ENCODE data around the gene P4HA2. TPM values are rescaled to one million over a fixed set of nuclear protein-coding genes. Genes with fewer than 3 reads are reported as not detected.

P4HA2 gene
- total RNA-seq, 1 donor from 2014 or later, result 44.9 TPM

- H3K4me3 Mint-ChIP-seq (ENCODE audit: low read depth), result no peak overlapping the region
- no peaks in the 10 kb centered on the region for H3K27me3 Mint-ChIP-seq (ENCODE audit: low read depth)
- DNase-seq (ENCODE audit: low spot score), result no peak
- intact Hi-C loops (cut with micrococcal nuclease), result loop anchor here (2.0 kb wide), 1 partner anchor 19 kb away; the partner anchor contains the start of gene P4HA2
- no peak overlapping the region for H3K27ac Mint-ChIP-seq
- peaks cover 49% of the 10 kb centered on the region for H3K36me3 Mint-ChIP-seq (ENCODE audit: low read depth)
- H3K4me1 Mint-ChIP-seq (ENCODE audit: low read depth), result peaks cover 3% of the 10 kb centered on the region
- no peaks in the 10 kb centered on the region for H3K9me3 Mint-ChIP-seq
These were observed 19.9 kb downstream of the P4HA2 start for GRCh38 chr5:132207778-132208177.

DNA sequence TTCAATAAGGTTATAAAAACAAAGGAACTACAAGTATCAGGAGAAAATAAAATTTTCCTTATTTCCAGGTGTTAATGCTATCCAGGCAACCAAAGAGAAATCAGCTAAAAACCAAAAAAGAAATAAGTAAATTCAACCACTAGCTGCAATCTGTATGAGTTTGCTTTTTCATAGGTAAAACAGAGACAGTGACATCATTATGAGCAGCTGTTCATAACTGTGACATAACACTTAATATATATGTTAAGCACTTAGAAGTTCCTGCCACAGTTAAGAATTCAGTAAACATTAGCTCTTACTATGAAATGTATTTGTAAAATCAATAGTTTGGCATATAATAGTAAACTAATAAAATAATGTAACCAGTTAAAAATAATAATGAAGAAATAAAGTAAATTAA lies 20.9 kb downstream of the P4HA2 start:
- no peak for DNase-seq (ENCODE audit: low spot score)
- Mint-ChIP-seq H3K4me1 (ENCODE audit: low read depth) (peaks cover 3% of the 10 kb centered on the region), H3K9me3 (no peaks in the 10 kb centered on the region), H3K36me3 (ENCODE audit: low read depth) (peaks cover 52% of the 10 kb centered on the region), H3K27ac (no peak overlapping the region), H3K4me3 (ENCODE audit: low read depth) (no peak overlapping the region), H3K27me3 (ENCODE audit: low read depth) (no peaks in the 10 kb centered on the region)
- intact Hi-C loops (cut with micrococcal nuclease), result no loop called here

DNA sequence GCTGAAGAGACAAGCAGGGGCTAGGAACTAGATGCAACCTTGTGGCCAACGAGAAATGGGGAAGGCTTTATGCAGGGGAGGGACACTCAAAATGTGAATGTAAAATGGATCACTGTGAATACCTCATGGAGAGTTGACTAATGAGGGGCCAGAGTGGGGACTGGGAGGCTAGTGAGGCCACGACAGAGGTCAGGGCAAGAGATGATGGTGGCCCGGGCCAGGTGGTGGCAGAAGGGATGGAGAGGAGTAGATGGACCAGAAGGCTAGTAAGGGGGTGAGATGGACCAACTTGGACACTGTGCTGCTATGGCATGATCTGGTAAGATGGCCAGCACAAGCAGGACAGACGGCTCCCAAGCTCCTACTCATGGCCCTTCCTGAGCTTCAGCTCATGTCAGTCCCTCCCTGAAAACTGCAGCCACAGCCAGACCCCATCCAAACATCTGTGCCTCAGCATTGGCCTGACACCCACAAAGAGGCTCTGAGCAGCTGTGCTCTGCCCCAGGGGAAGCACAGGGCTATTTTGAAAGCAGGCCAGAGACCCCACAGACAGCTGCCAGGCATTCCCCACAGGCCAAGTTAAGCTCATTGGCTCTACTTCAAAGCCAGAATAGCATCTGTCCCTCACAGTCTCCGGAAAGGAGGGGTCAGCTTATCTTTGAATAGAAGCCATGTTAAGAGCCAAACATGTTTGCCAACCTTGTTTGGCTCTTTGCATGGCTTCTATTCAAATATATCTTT lies 22.1 kb downstream of the P4HA2 start:
- H3K4me1 Mint-ChIP-seq (ENCODE audit: low read depth), result peaks cover 3% of the 10 kb centered on the region
- no peak overlapping the region for H3K4me3 Mint-ChIP-seq (ENCODE audit: low read depth)
- no peaks in the 10 kb centered on the region for H3K27me3 Mint-ChIP-seq (ENCODE audit: low read depth)
- DNase-seq (ENCODE audit: low spot score), result no peak
- H3K36me3 Mint-ChIP-seq (ENCODE audit: low read depth), result peaks cover 64% of the 10 kb centered on the region
- no peak overlapping the region for H3K27ac Mint-ChIP-seq
- H3K9me3 Mint-ChIP-seq, result no peaks in the 10 kb centered on the region
- intact Hi-C loops (cut with micrococcal nuclease), result no loop called here

DNA sequence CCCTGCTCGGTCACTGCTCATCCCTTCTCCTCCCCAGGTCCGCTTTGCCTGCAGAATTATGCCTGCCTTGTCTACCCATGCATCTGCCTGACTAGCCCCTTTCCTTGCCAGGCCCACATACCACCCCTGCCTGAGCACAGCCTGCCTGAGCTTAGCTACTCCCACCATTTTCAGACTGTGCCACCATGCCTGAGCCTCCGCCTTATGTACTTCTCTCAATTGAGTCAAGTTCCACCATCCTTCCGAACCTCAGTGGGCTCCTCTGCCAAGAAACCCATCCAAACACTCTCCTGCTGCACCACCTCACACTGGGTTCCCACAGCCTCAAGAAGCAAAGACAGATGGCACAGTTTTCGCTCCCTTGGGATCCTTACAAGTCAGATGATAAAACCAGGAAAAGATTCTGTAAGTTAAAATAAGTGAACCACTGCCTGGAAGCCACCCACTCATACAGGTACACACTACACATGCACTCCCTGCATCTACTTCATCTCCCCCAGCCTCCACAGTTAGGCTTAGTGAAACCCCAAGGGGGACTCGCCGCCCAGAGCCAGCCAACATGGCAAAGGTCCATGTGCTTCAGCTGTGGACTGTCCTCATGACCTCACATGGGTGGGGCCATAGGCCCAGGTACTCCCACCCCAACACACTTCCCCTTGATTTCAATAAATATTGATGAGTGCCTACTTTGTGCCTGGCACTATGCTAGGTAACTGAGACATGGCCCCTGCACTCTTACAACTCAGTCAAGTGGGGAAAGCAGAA lies 23.1 kb downstream of the P4HA2 start:
- H3K9me3 Mint-ChIP-seq, result no peaks in the 10 kb centered on the region
- H3K27ac Mint-ChIP-seq, result no peak overlapping the region
- no peaks in the 10 kb centered on the region for H3K27me3 Mint-ChIP-seq (ENCODE audit: low read depth)
- H3K36me3 Mint-ChIP-seq (ENCODE audit: low read depth), result peaks cover 67% of the 10 kb centered on the region
- no peak overlapping the region for H3K4me3 Mint-ChIP-seq (ENCODE audit: low read depth)
- H3K4me1 Mint-ChIP-seq (ENCODE audit: low read depth), result peaks cover 3% of the 10 kb centered on the region
- DNase-seq (ENCODE audit: low spot score), result no peak
- intact Hi-C loops (cut with micrococcal nuclease), result no loop called here

GRCh38 chr5:132203916-132204315 lies 23.7 kb downstream of the P4HA2 start:
- intact Hi-C loops (cut with micrococcal nuclease), result no loop called here
- peaks cover 63% of the 10 kb centered on the region for H3K36me3 Mint-ChIP-seq (ENCODE audit: low read depth)
- no peaks in the 10 kb centered on the region for H3K9me3 Mint-ChIP-seq
- peaks cover 3% of the 10 kb centered on the region for H3K4me1 Mint-ChIP-seq (ENCODE audit: low read depth)
- no peak overlapping the region for H3K27ac Mint-ChIP-seq
- DNase-seq (ENCODE audit: low spot score), result no peak
- no peaks in the 10 kb centered on the region for H3K27me3 Mint-ChIP-seq (ENCODE audit: low read depth)
- no peak overlapping the region for H3K4me3 Mint-ChIP-seq (ENCODE audit: low read depth)

- no peak for DNase-seq (ENCODE audit: low spot score)
- Mint-ChIP-seq H3K4me3 (ENCODE audit: low read depth) (no peak overlapping the region), H3K4me1 (ENCODE audit: low read depth) (peaks cover 3% of the 10 kb centered on the region), H3K27ac (no peak overlapping the region), H3K27me3 (ENCODE audit: low read depth) (no peaks in the 10 kb centered on the region), H3K9me3 (no peaks in the 10 kb centered on the region), H3K36me3 (ENCODE audit: low read depth) (peaks cover 59% of the 10 kb centered on the region)
- intact Hi-C loops (cut with micrococcal nuclease), result no loop called here
These were observed 24.2 kb downstream of the P4HA2 start for GRCh38 chr5:132203464-132203818.

DNA sequence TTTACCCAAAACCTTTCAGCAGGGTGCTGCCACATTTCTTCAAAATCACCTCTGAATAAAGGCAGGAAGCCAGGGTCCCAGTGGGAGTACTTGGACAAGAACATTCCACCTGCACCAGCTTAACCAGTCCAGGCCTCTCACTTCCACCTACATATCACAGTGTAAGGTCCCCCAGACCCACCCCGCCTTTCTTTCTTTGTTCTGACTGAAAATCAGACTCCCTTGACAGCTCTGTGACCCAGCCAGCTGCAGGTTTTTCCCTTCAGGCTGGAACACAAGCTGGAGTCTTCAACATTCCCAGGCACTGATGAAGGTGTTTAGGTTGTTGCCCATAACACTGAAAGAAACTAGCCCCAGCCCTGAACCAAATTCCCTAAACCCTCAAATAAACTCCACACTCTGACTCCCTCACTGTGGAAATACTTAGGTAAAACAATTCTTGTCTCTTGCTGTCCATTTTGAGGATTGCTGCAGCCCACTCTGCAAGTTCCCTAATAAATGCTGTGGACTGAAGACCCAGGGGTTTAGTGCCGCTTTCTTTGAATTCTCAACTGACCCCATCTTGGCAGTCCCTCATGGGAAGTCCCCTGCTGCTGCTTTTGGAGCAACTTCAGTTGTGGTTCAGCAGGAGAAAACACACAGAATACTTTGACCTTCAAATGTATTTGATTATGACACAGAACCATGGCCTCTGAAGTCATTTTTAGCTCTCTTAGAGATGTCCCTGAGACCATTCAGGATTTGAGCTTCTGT lies 24.8 kb downstream of the P4HA2 start:
- Mint-ChIP-seq H3K4me3 (ENCODE audit: low read depth) (no peak overlapping the region), H3K36me3 (ENCODE audit: low read depth) (peaks cover 63% of the 10 kb centered on the region), H3K4me1 (ENCODE audit: low read depth) (peaks cover 3% of the 10 kb centered on the region), H3K27me3 (ENCODE audit: low read depth) (no peaks in the 10 kb centered on the region), H3K27ac (no peak overlapping the region), H3K9me3 (no peaks in the 10 kb centered on the region)
- no peak for DNase-seq (ENCODE audit: low spot score)
- intact Hi-C loops (cut with micrococcal nuclease), result no loop called here

DNA sequence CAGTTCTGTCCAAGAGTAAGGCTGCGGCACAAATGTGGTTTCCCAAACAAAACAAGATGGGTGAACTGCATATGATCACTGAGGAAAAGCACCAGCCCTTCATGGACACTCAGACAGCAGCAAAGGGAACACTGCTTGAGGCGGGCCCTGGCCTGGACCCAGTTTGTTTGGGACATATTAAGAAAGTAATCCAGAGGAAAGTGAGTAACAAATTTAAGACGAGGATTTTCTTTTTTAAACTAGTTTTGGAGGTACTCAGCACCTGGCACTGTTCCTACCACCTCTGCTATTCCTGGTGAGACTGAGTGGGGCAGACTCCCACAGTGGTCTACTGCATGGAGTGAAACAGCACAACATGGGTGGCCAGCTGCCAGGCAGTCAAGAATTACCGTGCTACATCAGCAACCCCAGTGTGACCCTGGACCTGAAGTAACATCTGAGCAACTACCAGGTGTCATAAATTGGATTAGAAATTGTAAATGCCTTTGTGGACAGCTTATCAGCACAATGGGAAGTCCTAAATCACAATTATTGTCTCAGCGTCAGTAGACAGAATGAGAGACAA lies 28.5 kb downstream of the P4HA2 start:
- Mint-ChIP-seq H3K4me3 (ENCODE audit: low read depth) (no peak overlapping the region), H3K27ac (no peak overlapping the region), H3K27me3 (ENCODE audit: low read depth) (no peaks in the 10 kb centered on the region), H3K36me3 (ENCODE audit: low read depth) (peaks cover 54% of the 10 kb centered on the region), H3K4me1 (ENCODE audit: low read depth) (peaks cover 3% of the 10 kb centered on the region), H3K9me3 (no peaks in the 10 kb centered on the region)
- intact Hi-C loops (cut with micrococcal nuclease), result no loop called here
- DNase-seq (ENCODE audit: low spot score), result no peak

GRCh38 chr5:132198571-132198970 lies 29.1 kb downstream of the P4HA2 start:
- Mint-ChIP-seq H3K27me3 (ENCODE audit: low read depth) (no peaks in the 10 kb centered on the region), H3K4me3 (ENCODE audit: low read depth) (no peak overlapping the region), H3K9me3 (no peaks in the 10 kb centered on the region), H3K4me1 (ENCODE audit: low read depth) (peaks cover 3% of the 10 kb centered on the region), H3K36me3 (ENCODE audit: low read depth) (peaks cover 52% of the 10 kb centered on the region), H3K27ac (no peak overlapping the region)
- DNase-seq (ENCODE audit: low spot score), result no peak
- intact Hi-C loops (cut with micrococcal nuclease), result no loop called here

- intact Hi-C loops (cut with micrococcal nuclease), result no loop called here
- peaks cover 44% of the 10 kb centered on the region for H3K36me3 Mint-ChIP-seq (ENCODE audit: low read depth)
- no peaks in the 10 kb centered on the region for H3K27me3 Mint-ChIP-seq (ENCODE audit: low read depth)
- no peak overlapping the region for H3K27ac Mint-ChIP-seq
- DNase-seq (ENCODE audit: low spot score), result no peak
- no peaks in the 10 kb centered on the region for H3K4me1 Mint-ChIP-seq (ENCODE audit: low read depth)
- H3K4me3 Mint-ChIP-seq (ENCODE audit: low read depth), result no peak overlapping the region
- H3K9me3 Mint-ChIP-seq, result no peaks in the 10 kb centered on the region
These were observed 31.9 kb downstream of the P4HA2 start for GRCh38 chr5:132195727-132196126.

GRCh38 chr5:132193165-132193694 lies 34.4 kb downstream of the P4HA2 start:
- Mint-ChIP-seq H3K9me3 (no peaks in the 10 kb centered on the region), H3K36me3 (ENCODE audit: low read depth) (peaks cover 44% of the 10 kb centered on the region), H3K4me3 (ENCODE audit: low read depth) (no peak overlapping the region), H3K4me1 (ENCODE audit: low read depth) (peaks cover 10% of the 10 kb centered on the region), H3K27ac (no peak overlapping the region), H3K27me3 (ENCODE audit: low read depth) (peaks cover 3% of the 10 kb centered on the region)
- no peak for DNase-seq (ENCODE audit: low spot score)
- intact Hi-C loops (cut with micrococcal nuclease), result no loop called here

- Mint-ChIP-seq H3K4me3 (ENCODE audit: low read depth) (no peak overlapping the region), H3K9me3 (no peaks in the 10 kb centered on the region), H3K36me3 (ENCODE audit: low read depth) (peaks cover 34% of the 10 kb centered on the region), H3K27ac (no peak overlapping the region), H3K27me3 (ENCODE audit: low read depth) (peaks cover 3% of the 10 kb centered on the region), H3K4me1 (ENCODE audit: low read depth) (peaks cover 10% of the 10 kb centered on the region)
- intact Hi-C loops (cut with micrococcal nuclease), result no loop called here
- DNase-seq (ENCODE audit: low spot score), result no peak
These were observed 37.4 kb downstream of the P4HA2 start for GRCh38 chr5:132190161-132190817.

Measured in activated T-helper 2 cell treated with anti-CD3 and anti-CD28 coated beads, Interferon-gamma antibody, Interleukin-2, Interleukin-4, amounts not matched to agents 10 μg/mL and 5 μg/mL and 100 μg/mL, durations not matched to agents 14 hours and 24 hours and 36 hours (primary cell).